Sigmoid colon (tissue), 7 donors: ENCODE data around the gene BRAF. TPM values are rescaled to one million over a fixed set of nuclear protein-coding genes. Genes with fewer than 3 reads are reported as not detected.
A peak's percentile ranks its signal among the peaks of the same experiment; 100 is the strongest.

Source experiments
- DNase-seq: peaks from one replicate; pipeline ENCODE4 v3.0.0-alpha.2; 2019
- H3K27ac ChIP-seq, 4 donors: fragments of 200-600 bp; sonication (generic); one replicate each; pipeline ENCODE4 v1.5.1; 2016 to 2019; ENCODE audit warnings: mild to moderate bottlenecking in 1 of 4
- H3K27me3 ChIP-seq, 3 donors: fragments of 200-600 bp; sonication (generic); one replicate each; pipeline ENCODE4 v1.5.1; 2019; ENCODE audit warnings: mild to moderate bottlenecking in 1 of 3
- H3K36me3 ChIP-seq, 4 donors: fragments of 200-600 bp; sonication (generic); one replicate each; pipeline ENCODE4 v1.5.1; 2016 to 2019
- H3K4me1 ChIP-seq, 4 donors: fragments of 200-600 bp; sonication (generic); one replicate each; pipeline ENCODE4 v1.5.1; 2017 to 2019
- H3K4me3 ChIP-seq, 4 donors: fragments of 200-600 bp; sonication (generic); one replicate each; pipeline ENCODE4 v1.5.1; 2017 to 2019; ENCODE audit warnings: mild to moderate bottlenecking in 2 of 4, moderate library complexity in 1 of 4
- H3K9me3 ChIP-seq, 4 donors: fragments of 200-600 bp in 3 of 4; sonication (generic) in 3 of 4; one replicate each; pipeline versions ENCODE4 v1.5.1 to v1.6.1; 2013 to 2019
- EP300 ChIP-seq, 4 donors: sonication (generic); formaldehyde crosslinking; IDR thresholded peaks; one replicate each; pipeline ENCODE4 v1.6.1; 2017; ENCODE audit warnings: antibody characterized with exemption in 4 of 4
- POLR2A ChIP-seq, 2 donors: fragments of 450-650 bp; IDR thresholded peaks; one replicate each; pipeline ENCODE4 v1.6.1; 2016; ENCODE audit warnings: antibody characterized with exemption in 2 of 2, mild to moderate bottlenecking in 2 of 2, moderate library complexity in 2 of 2
- POLR2AphosphoS5 ChIP-seq, 4 donors: sonication (generic); formaldehyde crosslinking; IDR thresholded peaks; one replicate each; pipeline ENCODE4 v1.6.1; 2017; ENCODE audit warnings: antibody characterized with exemption in 4 of 4
- WGBS, 2 donors: extraction: QIAGEN DNeasy Blood & Tissue Kit; methylation state at CpG; one replicate each; pipeline ENCODE4 v1.1.7; 2013; 5-methylcytosine and 5-hydroxymethylcytosine counted together
- intact Hi-C: fragments of 100-400 bp; cut with DNase I; formaldehyde crosslinking; loops from one replicate; pipeline ENCODE4 v1.15.1; 2023
- polyA plus RNA-seq, 3 donors: library from polyadenylated mRNA; stranded (reverse); fragments of 200-250 nt; gene quantifications; one replicate each; pipeline ENCODE4 v1.2.3, GENCODE V29; 2013
- total RNA-seq, 4 donors: library from RNA; depleted of rRNA; stranded (reverse); fragments of >200 nt; gene quantifications; one replicate each; pipeline ENCODE4 v1.1.0, GENCODE V29; 2016
- TF ChIP-seq, protein P1 (sequence below), 4 experiments: fragments of 450-650 bp in 3 of 4; fragments of 200-600 bp in 1 of 4; IDR thresholded peaks; one replicate each; pipeline ENCODE4 v1.5.1; 2016 to 2019; ENCODE audit warnings: antibody characterized with exemption in 4 of 4, mild to moderate bottlenecking in 3 of 4, moderate library complexity in 2 of 4
- donor health status: healthy with polysubstance abuse.
- donor health status: Bipolar disorder and iron deficiency.
- donor health status: healthy.

The BRAF gene
- total and polyA plus RNA-seq, 7 donors, result 4.8 to 64.8 (median 43.1) TPM

DNA sequence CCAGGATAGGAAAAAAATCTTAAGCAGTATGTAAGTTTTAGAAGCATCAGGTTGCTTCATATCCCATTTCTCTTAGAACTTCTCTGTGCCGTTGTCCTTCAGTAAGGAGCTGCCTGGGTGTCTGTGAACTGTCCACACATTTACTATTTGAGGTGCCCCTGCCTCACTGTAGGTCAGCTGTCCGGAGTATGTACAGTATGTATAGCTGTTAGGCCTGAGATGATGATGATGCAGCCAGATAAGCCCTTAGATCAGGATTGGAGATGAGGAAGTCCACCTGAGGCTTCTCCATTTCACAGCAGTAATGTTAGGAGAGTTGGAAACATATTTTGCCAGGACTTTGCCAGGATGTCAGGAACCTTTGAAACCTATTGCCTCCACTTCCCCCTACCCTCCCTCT is 220.5 kb downstream of the BRAF start:
- Histone ChIP-seq H3K9me3 (peaks cover 0 to 2% (median 0%) of the 10 kb centered on the region in 4 donors), H3K4me1 (peaks cover 0 to 7% (median 0%) of the 10 kb centered on the region in 4 donors), H3K27me3 (no peaks in the 10 kb centered on the region), H3K27ac (no peak overlapping the region), H3K4me3 (no peak overlapping the region), H3K36me3 (peaks cover 0 to 47% (median 8%) of the 10 kb centered on the region in 4 donors)
- 93 to 96% methylated on average over 2 of the region's 2 CpGs for WGBS, 2 donors
- intact Hi-C loops, result no loop called here
- DNase-seq, result no peak
- TF ChIP-seq EP300 (IDR thresholded peaks at IDR 0.05), result no peak
- TF ChIP-seq, protein P1, sequence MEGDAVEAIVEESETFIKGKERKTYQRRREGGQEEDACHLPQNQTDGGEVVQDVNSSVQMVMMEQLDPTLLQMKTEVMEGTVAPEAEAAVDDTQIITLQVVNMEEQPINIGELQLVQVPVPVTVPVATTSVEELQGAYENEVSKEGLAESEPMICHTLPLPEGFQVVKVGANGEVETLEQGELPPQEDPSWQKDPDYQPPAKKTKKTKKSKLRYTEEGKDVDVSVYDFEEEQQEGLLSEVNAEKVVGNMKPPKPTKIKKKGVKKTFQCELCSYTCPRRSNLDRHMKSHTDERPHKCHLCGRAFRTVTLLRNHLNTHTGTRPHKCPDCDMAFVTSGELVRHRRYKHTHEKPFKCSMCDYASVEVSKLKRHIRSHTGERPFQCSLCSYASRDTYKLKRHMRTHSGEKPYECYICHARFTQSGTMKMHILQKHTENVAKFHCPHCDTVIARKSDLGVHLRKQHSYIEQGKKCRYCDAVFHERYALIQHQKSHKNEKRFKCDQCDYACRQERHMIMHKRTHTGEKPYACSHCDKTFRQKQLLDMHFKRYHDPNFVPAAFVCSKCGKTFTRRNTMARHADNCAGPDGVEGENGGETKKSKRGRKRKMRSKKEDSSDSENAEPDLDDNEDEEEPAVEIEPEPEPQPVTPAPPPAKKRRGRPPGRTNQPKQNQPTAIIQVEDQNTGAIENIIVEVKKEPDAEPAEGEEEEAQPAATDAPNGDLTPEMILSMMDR (IDR thresholded peaks at IDR 0.05), result no peak
- TF ChIP-seq POLR2AphosphoS5 (IDR thresholded peaks at IDR 0.05), result no peak
- no peak for TF ChIP-seq POLR2A (IDR thresholded peaks at IDR 0.05)

DNA sequence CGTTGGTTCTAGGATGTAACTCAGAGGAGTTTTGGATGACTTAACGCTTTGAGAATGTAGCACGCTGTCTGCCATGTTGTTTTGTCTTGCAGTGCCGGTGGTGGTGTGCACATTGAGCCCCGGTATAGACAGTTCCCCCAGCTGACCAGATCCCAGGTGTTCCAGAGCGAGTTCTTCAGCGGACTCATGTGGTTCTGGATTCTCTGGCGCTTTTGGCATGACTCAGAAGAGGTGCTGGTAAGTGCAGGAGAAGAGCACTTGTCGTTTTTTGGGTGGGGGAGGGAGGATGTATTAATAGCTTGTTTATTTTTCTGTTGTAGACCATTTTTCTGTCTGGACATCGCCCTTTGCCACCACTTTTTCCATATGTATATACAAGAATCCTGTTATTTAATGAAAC is 222.0 kb downstream of the BRAF start:
- no peak overlapping the region for H3K27ac ChIP-seq
- no peak overlapping the region for H3K4me3 ChIP-seq
- intact Hi-C loops, result no loop called here
- no peaks in the 10 kb centered on the region for H3K27me3 ChIP-seq
- 89 to 93% methylated on average over 10 of the region's 10 CpGs for WGBS, 2 donors
- peaks cover 0 to 2% (median 0%) of the 10 kb centered on the region in 4 donors for H3K9me3 ChIP-seq
- H3K4me1 ChIP-seq, result peaks cover 0 to 22% (median 10%) of the 10 kb centered on the region in 4 donors
- H3K36me3 ChIP-seq, result peaks cover 0 to 47% (median 8%) of the 10 kb centered on the region in 4 donors
- DNase-seq, result no peak
- TF ChIP-seq POLR2AphosphoS5 (IDR thresholded peaks at IDR 0.05) (no peak), POLR2A (IDR thresholded peaks at IDR 0.05) (no peak)

DNA sequence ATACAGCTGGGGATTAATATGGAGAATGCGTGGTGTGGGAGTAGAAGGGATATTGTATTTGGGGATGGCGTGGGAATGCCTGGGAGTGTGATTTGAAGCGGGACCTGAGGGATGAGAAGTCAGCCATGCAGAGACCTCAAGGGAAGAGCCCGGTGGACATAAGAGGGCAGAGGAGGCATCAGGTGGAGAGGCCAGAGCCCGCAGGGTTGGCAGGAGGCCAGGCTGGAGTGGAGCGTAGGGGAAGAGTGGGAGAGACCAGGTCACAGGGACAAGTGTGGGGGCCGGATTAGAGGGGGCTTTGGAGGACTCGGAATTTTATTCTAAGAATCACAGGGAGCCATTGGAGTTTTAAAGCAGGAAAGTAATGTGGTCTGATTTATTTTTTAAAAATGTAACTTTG is 226.3 kb downstream of the BRAF start:
- Histone ChIP-seq H3K36me3 (peaks cover 0 to 16% (median 0%) of the 10 kb centered on the region in 4 donors), H3K9me3 (peaks cover 0 to under 1% (median 0%) of the 10 kb centered on the region in 4 donors), H3K4me3 (peak overlapping the region in 1 of 4 donors; percentile 85), H3K27ac (no peak overlapping the region), H3K4me1 (peaks cover 0 to 34% (median 22%) of the 10 kb centered on the region in 4 donors), H3K27me3 (no peaks in the 10 kb centered on the region)
- intact Hi-C loops, result loop anchor here (5.0 kb wide), 1 partner anchor 224 kb away; the partner anchor contains the start of gene BRAF
- 85 to 91% methylated on average over 8 of the region's 8 CpGs for whole genome bisulfite sequencing, 2 donors
- no peak for DNase-seq
- TF ChIP-seq, protein P1 (IDR thresholded peaks at IDR 0.05), result no peak
- TF ChIP-seq POLR2A (IDR thresholded peaks at IDR 0.05) (no peak), POLR2AphosphoS5 (IDR thresholded peaks at IDR 0.05) (no peak), EP300 (IDR thresholded peaks at IDR 0.05) (no peak)

- peak overlapping the region; percentile 94 to 98 (median 95) for H3K27ac ChIP-seq
- H3K9me3 ChIP-seq, result no peaks in the 10 kb centered on the region
- no peak for DNase-seq
- peaks cover 0 to 10% (median 0%) of the 10 kb centered on the region in 4 donors for H3K36me3 ChIP-seq
- peaks cover 0 to 30% (median 22%) of the 10 kb centered on the region in 4 donors for H3K4me1 ChIP-seq
- peak overlapping the region; percentile 71 to 93 (median 87) for H3K4me3 ChIP-seq
- intact Hi-C loops, result loop anchor here (1.0 to 5.0 kb wide), 3 partner anchors 23 to 317 kb away; partner anchors contain the start of genes BRAF and MRPS33
- WGBS, 2 donors, result 23 to 29% methylated on average over 24 of the region's 24 CpGs
- no peaks in the 10 kb centered on the region for H3K27me3 ChIP-seq
- no peak for TF ChIP-seq EP300 (IDR thresholded peaks at IDR 0.05)
- no peak for TF ChIP-seq POLR2A (IDR thresholded peaks at IDR 0.05)
Observed at GRCh38 chr7:140697447-140698143, 227.1 kb downstream of the BRAF start.

DNA sequence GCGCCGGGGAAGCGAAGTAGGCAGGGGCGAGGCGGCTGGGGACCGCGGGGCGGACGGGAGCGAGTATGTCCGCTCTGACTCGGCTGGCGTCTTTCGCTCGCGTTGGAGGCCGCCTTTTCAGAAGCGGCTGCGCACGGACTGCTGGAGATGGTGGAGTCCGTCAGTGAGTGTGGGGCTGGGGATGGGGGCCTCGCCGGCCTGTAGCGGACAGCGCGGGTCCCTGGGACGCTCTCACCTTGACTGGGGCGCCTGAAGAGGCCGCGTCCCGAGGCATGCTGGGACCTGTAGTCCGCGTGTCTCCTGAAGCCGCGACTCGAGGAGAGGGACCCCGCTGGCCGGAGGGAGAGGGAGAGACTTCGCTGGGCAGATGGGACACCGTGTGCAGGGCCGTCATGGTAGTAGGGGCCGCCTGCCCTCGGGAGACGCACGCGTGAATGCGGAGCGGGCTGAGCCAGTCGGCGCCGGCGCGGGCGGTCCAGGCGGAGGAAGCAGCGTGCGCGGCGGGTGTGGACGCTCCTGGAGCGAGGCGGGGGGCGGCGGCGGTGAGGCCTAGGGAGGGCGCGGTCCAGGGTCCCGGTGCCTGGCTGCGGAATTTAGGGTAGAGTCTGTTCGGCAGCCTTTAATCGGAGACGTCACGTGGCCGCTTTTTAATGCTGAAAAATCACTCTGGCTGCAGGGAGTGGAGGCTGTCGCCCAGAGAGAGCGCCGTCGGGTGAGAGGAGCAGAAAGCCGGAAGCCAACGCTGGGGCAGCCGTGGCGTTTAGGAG is 227.9 kb downstream of the BRAF start, which contains the start of gene NDUFB2:
Gene NDUFB2 (plus strand): TSS at position 29 of the 767 bp plus-strand sequence. CDS start 37 bp downstream, at position 66.
- intact Hi-C loops, result loop anchor here (1.0 to 5.0 kb wide), 3 partner anchors 23 to 318 kb away; partner anchors contain the start of genes BRAF and MRPS33
- peak; percentile 90 for DNase-seq
- 0% methylated on average over 82 of the region's 82 CpGs for WGBS, 2 donors

More for the DNA sequence above, 227.9 kb downstream of the BRAF start, which contains the start of gene NDUFB2:
- no peaks in the 10 kb centered on the region for H3K9me3 ChIP-seq
- H3K36me3 ChIP-seq, result peaks cover 0 to 16% (median under 1%) of the 10 kb centered on the region in 4 donors
- peak within 1 kb of the TSS; percentile 71 to 93 (median 87) for H3K4me3 ChIP-seq
- H3K4me1 ChIP-seq, result peaks cover 0 to 28% (median 22%) of the 10 kb centered on the region in 4 donors
- TF ChIP-seq, protein P1 (IDR thresholded peaks at IDR 0.05), result no peak
- TF ChIP-seq POLR2AphosphoS5 (IDR thresholded peaks at IDR 0.05) (peak; percentile 94 to 98 (median 96)), EP300 (IDR thresholded peaks at IDR 0.05) (no peak), POLR2A (IDR thresholded peaks at IDR 0.05) (peak; percentile 73 to 91)
- H3K27me3 ChIP-seq, result no peaks in the 10 kb centered on the region
- H3K27ac ChIP-seq, result peak within 1 kb of the TSS; percentile 94 to 98 (median 95)
